Stimulated activated CD8-positive, alpha-beta memory T cell treated with anti-CD3 and anti-CD28 coated beads, Interleukin-2, amount 100 ng/mL, for 1 hour (primary cell): ENCODE results near the gene HERC6.
"Not testable (repeated sequence)": the region's sequence is repeated elsewhere in the genome, so short reads cannot be mapped to it uniquely, and the experiment has no call there.

Experiments
- DNase-seq, 2 donors: peaks; one replicate each; pipeline ENCODE4 v3.0.0-alpha.2; 2020; ENCODE audit warnings: low read depth in 2 of 2

HERC6 gene

DNA sequence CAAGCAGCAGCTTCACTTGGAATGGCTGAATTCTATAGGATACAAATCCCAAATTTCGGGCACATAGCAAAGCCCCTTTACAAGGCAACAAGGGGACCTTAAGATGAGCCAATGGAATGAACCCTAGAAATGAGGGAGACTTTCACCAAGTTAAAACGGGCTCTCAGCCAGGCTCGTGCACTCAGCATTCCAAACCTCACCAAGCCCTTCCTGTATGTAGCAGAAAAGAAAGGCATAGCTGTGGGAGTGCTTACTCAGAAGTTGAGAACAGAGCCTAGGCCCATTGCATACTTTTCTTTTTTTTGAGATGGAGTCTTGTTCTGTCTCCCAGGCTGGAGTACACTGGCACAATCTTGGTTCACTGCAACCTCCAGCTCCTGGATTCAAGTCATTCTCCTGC is 67.5 kb downstream of the HERC6 start:
- DNase-seq = no peak

DNA sequence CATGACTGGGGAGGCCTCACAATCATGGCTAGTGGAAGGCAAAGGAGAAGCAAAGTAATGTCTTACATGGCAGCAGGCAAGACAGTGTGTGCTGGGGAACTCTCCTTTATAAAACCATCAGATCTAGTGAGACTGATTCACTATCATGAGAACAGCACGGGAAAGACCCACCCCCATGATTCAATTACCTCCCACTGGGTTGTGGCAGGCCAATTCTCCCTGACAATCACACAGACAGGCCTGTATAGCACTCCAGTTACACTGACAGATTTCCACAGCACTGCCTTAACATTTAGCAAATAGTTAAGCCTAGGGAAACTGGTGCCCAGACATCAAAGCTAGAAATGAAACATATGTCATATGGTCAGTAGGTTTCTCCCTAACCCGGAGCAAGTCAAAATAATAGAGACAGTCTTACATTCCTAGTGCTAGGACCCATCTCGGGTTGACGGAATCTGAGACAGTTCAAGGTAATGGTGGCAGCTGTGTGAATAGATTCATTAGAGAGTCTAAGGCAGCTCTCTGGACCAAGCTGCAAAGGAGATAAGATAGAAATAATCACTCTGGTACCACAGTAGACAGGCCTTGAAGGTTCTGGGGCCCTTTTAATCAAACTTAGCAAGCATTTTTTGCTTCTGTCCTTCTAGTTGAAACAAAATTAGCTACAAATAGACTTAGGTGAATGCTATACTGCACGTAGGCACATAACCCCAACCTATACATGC is 68.9 kb downstream of the HERC6 start:
- no peak for DNase-seq

DNA sequence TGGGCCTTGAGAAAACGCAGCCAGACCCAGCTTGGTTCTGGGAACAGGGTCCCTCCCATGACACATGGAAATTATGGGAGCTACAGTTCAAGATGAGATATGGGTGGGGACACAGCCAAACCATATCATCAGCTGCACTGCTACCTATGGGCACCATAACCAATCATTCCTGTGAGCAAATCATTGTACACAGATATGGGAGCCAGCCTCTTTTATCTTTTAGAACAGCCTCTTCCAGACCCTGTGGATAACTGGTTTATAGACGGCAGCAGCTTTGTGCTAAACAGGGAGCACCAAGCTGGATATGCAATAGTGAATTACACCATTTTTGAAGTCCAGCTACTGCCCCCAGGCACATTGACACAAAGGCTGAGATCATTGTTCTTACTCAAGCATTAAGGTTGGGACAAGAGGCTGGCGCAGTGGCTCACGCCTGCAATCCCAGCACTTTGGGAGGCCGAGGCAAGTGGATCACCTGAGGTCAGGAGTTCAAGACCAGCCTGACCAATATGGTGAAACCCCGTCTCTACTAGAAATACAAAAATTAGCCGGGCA is 69.6 kb downstream of the HERC6 start:
- not testable (repeated sequence) for DNase-seq

DNA sequence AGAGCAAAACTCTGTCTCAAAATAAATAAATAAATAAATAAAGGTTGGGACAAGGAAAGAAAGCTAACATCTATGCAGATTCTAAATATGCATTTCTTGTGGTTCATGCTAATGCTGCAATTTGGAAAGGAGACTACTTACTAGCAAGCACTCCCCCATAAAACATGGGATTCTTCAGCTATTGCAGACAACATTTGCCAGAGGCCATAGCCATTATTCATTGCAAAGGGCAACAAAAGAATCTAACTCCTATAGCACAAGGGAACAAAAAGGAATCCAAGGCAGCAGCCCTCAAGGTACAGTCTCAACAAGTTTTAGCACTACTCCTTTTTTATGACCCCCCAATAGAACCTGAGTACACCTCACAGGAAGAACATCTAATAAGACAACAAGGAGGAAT is 70.2 kb downstream of the HERC6 start:
- DNase-seq = no peak

DNA sequence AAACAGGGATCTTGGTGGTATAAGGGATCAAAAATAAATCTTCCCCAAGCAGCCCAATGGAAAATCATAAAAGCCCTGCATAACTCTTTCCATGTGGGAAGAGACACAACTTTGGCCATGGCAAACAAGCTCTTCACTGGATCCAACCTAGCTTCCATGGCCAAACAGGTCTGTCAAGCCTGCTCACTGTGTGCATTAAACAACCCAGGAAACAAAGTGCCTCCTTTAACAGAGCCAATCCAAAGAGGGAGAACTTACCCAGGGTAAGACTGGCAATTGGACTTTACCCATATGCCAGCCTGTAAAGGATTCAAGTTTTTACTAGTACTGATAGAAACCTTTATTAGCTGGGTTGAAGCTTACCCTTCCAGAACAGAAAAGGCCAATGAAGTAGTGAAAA is 70.6 kb downstream of the HERC6 start:
- DNase-seq = no peak

DNA sequence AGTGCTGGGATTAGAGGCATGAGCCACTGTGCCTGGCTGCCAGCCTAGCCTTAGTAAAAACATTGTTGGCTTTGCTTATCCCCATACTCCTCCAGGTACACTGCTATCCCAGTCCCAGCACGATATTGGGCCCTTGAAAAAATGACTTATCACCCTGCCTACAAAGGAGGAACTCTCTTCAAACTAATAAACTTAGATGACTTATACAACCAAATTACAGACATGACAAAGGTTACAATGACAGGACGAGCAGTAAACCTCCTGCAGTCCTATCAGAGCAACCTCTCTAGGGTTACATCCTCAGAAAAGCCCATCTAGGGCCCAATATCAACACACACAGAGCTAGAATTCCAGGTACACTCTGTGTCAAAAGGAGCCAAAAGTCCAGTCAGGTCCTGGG is 72.6 kb downstream of the HERC6 start:
- no peak for DNase-seq

DNA sequence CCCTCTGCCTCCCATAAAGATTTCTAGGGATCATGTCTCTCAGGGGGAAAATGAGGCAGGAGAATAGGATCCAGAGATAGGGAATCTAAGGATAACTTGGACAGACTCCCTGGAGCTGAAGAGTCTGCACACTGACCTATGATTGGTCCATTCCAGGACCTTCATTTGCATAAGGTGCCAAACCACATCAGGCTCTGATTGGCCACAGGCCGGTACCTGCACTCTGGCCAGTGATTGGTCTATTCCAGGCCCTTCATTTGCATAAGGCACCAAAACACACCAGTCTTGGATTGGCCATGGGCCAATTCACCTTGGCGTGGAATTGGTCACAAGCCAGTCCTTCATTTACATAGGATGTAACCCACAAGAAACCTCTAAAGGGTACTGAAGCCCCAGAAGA is 74.3 kb downstream of the HERC6 start:
- no peak for DNase-seq

DNA sequence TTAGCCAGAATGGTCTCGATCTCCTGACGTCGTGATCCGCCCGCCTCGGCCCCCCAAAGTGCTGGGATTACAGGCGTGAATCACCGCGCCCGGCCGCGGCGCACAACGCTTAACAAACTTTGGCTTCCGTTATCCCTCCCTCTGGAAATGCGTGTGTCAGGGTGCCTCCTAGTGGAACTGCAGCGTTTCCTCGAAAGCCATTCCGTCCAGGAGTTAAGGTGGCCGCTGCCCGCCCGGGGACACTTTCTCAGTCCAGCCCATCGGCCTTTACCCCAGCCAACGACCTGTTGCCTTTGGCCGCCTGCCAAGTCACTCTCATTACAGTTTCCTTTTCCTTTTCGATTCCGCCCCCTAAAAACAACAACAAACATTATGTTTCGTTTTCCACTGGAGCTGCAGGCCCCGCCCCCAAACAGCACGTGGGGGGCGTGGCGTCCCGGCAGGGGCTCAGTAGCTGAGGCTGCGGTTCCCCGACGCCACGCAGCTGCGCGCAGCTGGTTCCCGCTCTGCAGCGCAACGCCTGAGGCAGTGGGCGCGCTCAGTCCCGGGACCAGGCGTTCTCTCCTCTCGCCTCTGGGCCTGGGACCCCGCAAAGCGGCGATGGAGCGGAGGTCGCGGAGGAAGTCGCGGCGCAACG is 78.1 kb downstream of the HERC6 start, which contains the start of gene HERC5:
Gene HERC5 (plus strand): TSS at position 450 of the 637 bp plus-strand sequence. CDS start 151 bp downstream, at position 601.
- peak; percentile 82 to 83 for DNase-seq

DNA sequence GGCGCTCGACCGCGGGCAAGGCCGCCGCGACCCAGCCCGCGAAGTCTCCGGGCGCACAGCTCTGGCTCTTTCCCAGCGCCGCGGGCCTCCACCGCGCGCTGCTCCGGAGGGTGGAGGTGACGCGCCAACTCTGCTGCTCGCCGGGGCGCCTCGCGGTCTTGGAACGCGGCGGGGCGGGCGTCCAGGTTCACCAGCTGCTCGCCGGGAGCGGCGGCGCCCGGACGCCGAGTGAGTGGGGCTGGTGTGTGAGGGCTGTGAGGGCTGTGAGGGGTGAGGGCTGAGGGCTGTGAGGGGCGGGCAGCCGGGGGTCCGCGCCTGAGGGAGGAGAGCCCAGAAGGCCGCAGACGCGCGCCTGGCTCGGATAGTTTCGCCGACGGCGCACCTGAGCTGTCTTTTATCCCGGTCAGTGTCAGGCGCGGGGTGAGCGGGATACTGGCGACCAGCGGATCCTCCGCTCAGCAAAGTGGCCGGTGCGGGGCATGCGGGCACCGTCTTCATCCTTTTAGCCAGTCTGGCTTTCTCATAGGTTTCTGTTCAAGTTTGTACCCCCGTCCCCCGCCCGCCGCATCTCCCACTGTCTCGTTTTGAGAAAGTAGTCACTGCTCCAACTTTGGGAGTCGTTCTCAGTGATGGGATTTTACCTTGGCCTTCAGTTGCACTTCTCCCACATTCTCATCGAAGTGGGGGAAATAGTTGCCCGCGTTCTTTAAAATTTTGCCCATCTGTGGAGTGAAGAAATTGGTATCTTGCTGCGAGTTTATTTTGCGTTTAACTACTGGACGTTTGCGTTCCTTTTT is 78.9 kb downstream of the HERC6 start:
- DNase-seq = peak; percentile 15 to 24

DNA sequence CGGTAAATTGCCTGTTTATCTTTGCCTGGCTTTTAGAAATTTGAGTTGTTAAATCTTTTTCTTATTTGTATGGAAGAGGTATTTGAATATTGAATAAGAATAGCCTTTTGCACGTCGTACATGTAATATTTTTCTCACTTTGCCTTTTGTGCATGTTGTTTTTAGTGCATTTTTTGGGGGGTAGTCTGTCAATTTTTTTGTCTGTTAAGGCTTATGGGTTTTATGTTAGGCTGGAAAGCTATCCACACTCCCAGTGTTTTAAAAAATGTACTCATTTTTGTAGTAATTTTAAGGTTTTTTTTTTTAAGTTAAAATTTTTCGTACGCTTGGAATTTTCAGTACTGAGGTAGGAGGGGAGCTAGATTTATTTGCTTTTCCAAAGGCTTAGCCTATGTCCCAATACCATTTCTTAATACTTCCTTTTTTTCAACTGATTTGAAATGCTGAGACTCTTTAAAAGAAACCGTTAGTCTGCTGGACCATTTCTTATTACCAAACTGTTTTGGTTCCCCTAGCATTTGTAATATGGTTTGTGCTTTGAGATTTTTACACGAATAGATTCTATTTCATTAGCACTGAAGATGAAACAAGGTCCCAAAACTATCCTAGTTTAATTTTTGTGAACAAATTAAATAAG is 79.6 kb downstream of the HERC6 start:
- DNase-seq = no peak

DNA sequence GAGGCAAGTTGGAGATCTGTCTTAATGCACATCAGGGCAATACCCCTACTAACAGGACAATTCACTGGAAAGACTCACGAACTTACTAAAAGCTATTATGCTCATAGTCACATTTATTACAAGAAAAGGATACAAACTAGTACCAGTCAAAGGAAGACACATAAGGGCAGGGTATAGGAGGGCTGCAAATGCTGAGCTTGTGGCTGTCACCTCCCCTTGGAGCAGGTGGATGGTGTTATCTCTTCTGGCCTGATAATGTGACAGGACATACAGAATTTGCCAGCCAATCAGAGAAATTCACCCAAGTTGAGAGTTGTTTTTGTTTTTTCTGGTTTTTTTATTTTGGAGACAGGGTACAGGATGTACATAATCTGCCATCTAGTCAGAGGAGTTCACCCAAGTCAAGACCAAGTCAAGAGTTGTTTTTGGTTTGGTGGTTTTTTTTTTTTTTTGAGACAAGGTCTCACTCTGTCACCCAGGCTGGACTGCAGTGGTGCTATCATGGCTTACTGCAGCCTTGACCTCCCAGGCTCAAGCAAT is 87.1 kb downstream of the HERC6 start:
- no peak for DNase-seq

DNA sequence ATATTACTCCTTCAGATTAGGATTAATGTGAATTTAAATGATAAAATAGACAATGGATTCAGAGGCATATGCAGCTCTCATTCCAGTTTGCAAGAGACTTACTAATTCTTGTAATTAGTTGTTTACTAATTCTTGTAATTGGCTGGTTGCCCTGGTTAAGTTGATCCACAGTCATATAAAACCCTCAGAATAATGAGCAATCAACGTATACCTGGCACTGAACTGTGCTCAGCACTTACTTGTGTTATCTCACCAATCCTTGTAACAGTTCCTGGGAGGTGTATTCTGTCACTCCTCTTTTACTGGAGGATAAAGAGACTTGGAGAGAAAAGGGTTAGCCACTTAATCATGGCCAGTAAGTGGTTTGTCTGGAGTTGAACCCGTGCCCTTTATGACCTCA is 88.7 kb downstream of the HERC6 start:
- DNase-seq = no peak

DNA sequence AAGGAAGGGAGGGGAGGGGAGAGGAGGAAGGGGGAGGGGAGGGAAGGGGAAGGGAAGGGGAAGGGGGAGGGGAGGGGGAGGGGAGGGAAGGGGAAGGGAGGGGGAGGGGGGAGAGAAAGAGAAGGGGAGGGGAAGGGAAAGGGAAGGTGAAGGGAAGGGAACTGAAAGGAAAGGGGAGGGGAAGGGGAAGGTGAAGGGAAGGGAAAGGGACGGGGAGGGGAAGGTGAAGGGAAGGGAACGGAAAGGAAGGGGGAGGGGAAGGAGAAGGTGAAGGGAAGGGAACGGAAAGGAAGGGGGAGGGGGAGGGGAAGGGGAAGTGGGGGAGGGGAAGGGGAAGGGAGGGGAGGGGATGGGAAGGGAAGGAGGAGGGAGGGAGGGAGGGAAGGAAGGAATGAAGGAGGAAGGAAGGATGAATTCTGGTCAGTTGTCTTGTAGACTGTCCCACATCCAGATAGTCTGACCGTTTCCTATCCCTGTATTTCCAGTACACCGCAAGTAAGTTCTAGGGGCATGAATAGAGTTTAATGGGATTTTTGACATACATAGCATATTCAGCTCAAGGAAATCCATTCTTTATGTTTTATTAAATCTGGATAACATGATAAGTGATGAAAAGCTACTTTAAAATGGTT is 98.7 kb downstream of the HERC6 start:
- DNase-seq = no peak

DNA sequence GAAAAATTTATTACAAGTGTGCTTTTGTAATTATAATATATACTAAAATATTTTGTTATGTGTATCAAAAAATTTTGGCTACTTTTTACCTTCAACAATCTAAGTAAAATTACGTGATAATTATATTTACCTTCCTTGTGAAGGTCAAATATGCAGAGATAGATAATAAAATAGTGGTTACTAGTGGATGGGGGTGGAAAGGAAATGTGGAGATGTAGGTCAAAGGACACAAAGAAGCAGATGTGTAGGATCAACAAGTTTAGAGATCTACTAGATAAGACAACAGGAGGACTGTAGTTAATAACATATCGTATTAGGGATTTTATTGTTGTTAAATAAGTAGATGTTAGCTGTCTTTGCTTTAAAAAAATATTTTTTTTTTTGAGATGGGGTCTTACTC is 99.6 kb downstream of the HERC6 start:
- DNase-seq = no peak

DNA sequence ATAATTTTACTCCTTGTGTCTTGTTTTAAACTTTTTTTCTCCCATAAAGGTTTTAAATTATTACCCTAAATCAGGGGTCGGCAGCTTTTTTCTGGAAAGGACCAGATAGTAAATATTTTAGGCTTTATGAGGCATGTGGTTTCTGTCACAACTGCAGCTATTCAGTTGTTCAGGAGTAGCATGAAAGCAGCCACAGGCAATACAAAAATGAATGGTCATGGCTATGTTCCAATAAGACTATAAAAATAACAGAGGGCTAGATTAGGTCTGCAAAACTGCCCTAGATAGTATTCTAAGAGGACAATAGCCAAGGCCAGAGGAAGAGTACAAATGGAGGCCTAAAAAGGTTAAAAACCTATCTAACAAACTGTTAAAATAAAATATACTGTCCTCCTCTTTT is 102.9 kb downstream of the HERC6 start:
- no peak for DNase-seq

DNA sequence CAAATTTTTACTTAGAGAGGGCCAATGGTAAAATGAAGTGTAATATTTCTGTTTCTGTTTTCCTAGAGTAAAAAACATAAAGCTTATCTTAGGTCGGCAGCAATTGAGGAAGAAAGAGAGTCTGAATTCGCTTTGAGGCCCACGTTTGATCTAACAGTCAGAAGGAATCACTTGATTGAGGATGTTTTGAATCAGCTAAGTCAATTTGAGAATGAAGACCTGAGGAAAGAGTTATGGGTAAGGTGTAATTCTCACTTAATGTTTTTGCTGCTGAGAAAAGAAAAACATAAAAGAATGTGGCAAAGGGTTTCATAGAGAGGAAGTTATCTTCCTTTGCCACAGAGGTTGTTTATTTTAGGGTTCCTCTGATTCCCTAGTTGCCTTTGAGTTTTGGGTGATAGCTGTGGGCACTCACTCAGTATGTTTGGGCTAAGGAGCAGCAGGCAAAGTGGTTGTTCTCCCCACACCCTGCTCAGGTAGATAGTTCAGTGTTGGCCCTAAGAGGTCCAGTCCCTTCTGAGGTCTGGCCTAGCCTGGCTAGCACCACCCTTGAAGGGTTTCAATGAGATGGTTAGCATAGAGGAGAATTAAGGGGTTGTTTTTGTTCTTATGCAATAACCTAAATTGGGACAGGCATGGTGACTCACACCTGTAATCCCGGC is 110.6 kb downstream of the HERC6 start:
- no peak for DNase-seq
